Caco-2 (cell line): Measurements from ENCODE around the gene RPS16. TPM values are rescaled to one million over a fixed set of nuclear protein-coding genes. Genes with fewer than 3 reads are reported as not detected.

Experiments used
- BruUV-seq: library from RNA; stranded (reverse); fragments of 400-500 nt; replicated peaks from 2 replicates; lab custom pipeline; 2021; lab: Mats Ljungman, UMichigan
- CTCF ChIA-PET: fragments of 300-600 bp; sonication (Branson Sonifier 250); formaldehyde crosslinking; loops from one replicate; lab custom pipeline; 2022; ENCODE audit warnings: antibody characterized with exemption; lab: Charles Lee
- POLR2A ChIA-PET: fragments of 300-600 bp; sonication (Branson Sonifier 250); formaldehyde crosslinking; loops from one replicate; lab custom pipeline; 2022; ENCODE audit warnings: antibody characterized with exemption; lab: Charles Lee
- DNase-seq, 2 experiments: peaks; one replicate each; pipeline versions ENCODE4 v3.0.0 to v3.0.0-alpha.2; 2020 to 2022
- H3K27me3 ChIP-seq: replicated peaks from 2 replicates; pipeline ENCODE4 v1.6.0; 2011; ENCODE audit warnings: low read length; ENCODE audit not compliant: control insufficient read depth, insufficient read depth
- H3K36me3 ChIP-seq: 2 replicates; pipeline ENCODE4 v1.5.1; 2011; ENCODE audit warnings: low read length; ENCODE audit not compliant: control insufficient read depth, insufficient read depth
- H3K4me1 ChIP-seq: fragments of 250-450 bp; sonication (Bioruptor Pico); 2 replicates; pipeline ENCODE4 v1.5.1; 2020; ENCODE audit warnings: mild to moderate bottlenecking
- H3K4me3 ChIP-seq: 2 replicates; pipeline ENCODE4 v1.5.1; 2011; ENCODE audit warnings: low read depth, mild to moderate bottlenecking, control low read depth, low read length
- H3K9me3 ChIP-seq: fragments of 250-450 bp; sonication (Bioruptor Pico); 2 replicates; pipeline ENCODE4 v1.5.1; 2020; ENCODE audit warnings: mild to moderate bottlenecking, moderate library complexity
- H3K27ac Mint-ChIP-seq: one replicate; pipeline ENCODE4 v1.8.0; 2022; ENCODE audit warnings: mixed read lengths; ENCODE audit not compliant: unreplicated experiment
- H3K27me3 Mint-ChIP-seq: one replicate; pipeline ENCODE4 v1.8.0; 2022; ENCODE audit warnings: mixed read lengths; ENCODE audit not compliant: insufficient read depth, unreplicated experiment
- H3K36me3 Mint-ChIP-seq: one replicate; pipeline ENCODE4 v1.8.0; 2022; ENCODE audit warnings: mild to moderate bottlenecking, mixed read lengths; ENCODE audit not compliant: insufficient read depth, unreplicated experiment
- H3K4me1 Mint-ChIP-seq: one replicate; pipeline ENCODE4 v1.8.0; 2022; ENCODE audit warnings: low read depth, mixed read lengths; ENCODE audit not compliant: unreplicated experiment
- H3K4me3 Mint-ChIP-seq: one replicate; pipeline ENCODE4 v1.8.0; 2022; ENCODE audit warnings: mild to moderate bottlenecking, moderate library complexity, mixed read lengths; ENCODE audit not compliant: unreplicated experiment
- H3K9me3 Mint-ChIP-seq: one replicate; pipeline ENCODE4 v1.8.0; 2022; ENCODE audit warnings: mixed read lengths; ENCODE audit not compliant: unreplicated experiment
- CTCF ChIP-seq, 2 experiments: fragments of 200-600 bp in 1 of 2; IDR thresholded peaks; 1 replicate in 1 of 2; 2 replicates in 1 of 2; pipeline versions ENCODE4 v1.5.1 to v1.8.0; 2011 to 2022; ENCODE audit warnings: antibody characterized with exemption in 1 of 2, control low read depth in 1 of 2, inconsistent platforms in 1 of 2, low read depth in 1 of 2, low read length in 1 of 2, mild to moderate bottlenecking in 1 of 2, moderate library complexity in 1 of 2; ENCODE audit not compliant: insufficient read depth in 1 of 2, severe bottlenecking in 1 of 2, unreplicated experiment in 1 of 2
- intact Hi-C: fragments of 100-400 bp; cut with micrococcal nuclease; formaldehyde crosslinking; loops from one replicate; pipeline ENCODE4 v1.10.0; 2022; ENCODE audit not compliant: unreplicated experiment
- total RNA-seq: library from RNA; stranded (reverse); gene quantifications from 2 replicates; pipeline ENCODE4 v1.2.3, GENCODE V29; 2022

Gene RPS16
- total RNA-seq, 1 experiment from 2014 or later: 2,801 TPM

- intact Hi-C loops: loop anchor here (1.0 kb wide), 2 partner anchors 23 to 58 kb away; partner anchors contain the start of gene EID2B
- peak; percentile 94 to 98 for TF ChIP-seq CTCF (IDR thresholded peaks at IDR 0.05; ENCODE audit: insufficient read depth in 1 of 2, low read depth in 1 of 2, low read length in 1 of 2, severe bottlenecking in 1 of 2, unreplicated experiment in 1 of 2)
- Histone ChIP-seq H3K4me1 (no peaks in the 10 kb centered on the region), H3K36me3 (peaks cover 17% of the 10 kb centered on the region), H3K27me3 (no peaks in the 10 kb centered on the region), H3K9me3 (no peaks in the 10 kb centered on the region), H3K4me3 (no peak overlapping the region)
- Mint-ChIP-seq H3K36me3 (peaks cover 85% of the 10 kb centered on the region), H3K4me3 (no peak overlapping the region), H3K27me3 (no peaks in the 10 kb centered on the region), H3K27ac (no peak overlapping the region), H3K9me3 (no peaks in the 10 kb centered on the region), H3K4me1 (no peaks in the 10 kb centered on the region)
- CTCF ChIA-PET: interaction anchor here (0.6 to 1.7 kb wide), 11 partner anchors 20 to 198 kb away, joined by 3 to 18 read pairs (median 6); partner anchors contain the start of genes DLL3, EID2B, MED29 and PAF1
- DNase-seq: peak; percentile 73 to 88
- BruUV-seq: no TSS peak
- POLR2A ChIA-PET: interaction anchor here (1.2 kb wide), 1 partner anchor 38 kb away, joined by 6 read pairs; the partner anchor contains the start of gene RPS16
These were observed 38.4 kb upstream of the RPS16 start for GRCh38 chr19:39474139-39474620.

DNA sequence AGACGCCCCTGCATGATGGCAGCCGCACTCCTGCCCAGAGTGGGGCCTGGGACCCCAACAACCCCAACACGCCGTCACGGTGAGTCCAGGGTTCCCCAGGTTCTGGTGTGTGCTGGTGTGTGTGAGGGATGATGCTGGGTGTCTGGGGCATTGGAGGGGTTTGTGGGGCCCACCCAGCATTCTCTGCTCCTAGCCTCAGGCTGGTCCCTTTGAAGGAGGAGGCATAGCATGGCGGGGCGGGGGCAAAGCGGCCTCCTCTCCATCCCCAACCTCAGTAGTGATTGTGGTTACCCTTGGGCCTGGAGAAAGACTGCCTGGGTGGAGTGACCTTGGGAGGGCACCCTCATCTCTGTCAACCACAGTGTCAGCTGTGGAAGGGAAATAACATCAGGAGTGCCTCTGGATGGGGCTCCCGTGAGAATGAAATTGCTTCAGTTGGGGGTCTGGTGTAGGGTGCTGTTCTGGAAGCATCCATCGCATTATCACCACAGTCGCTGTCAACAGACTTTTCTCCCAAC, 37.8 kb upstream of the RPS16 start:
- Mint-ChIP-seq H3K4me1 (no peaks in the 10 kb centered on the region), H3K27ac (no peak overlapping the region), H3K4me3 (no peak overlapping the region), H3K27me3 (no peaks in the 10 kb centered on the region), H3K9me3 (no peaks in the 10 kb centered on the region), H3K36me3 (peaks cover 91% of the 10 kb centered on the region)
- BruUV-seq: no TSS peak
- H3K36me3 ChIP-seq: peaks cover 20% of the 10 kb centered on the region
- no peaks in the 10 kb centered on the region for H3K4me1 ChIP-seq
- CTCF ChIA-PET: interaction anchor here (0.6 to 1.7 kb wide), 10 partner anchors 21 to 198 kb away, joined by 3 to 18 read pairs (median 6); partner anchors contain the start of genes DLL3, EID2B, MED29 and PAF1
- TF ChIP-seq CTCF (IDR thresholded peaks at IDR 0.05; ENCODE audit: insufficient read depth in 1 of 2, low read depth in 1 of 2, low read length in 1 of 2, severe bottlenecking in 1 of 2, unreplicated experiment in 1 of 2): no peak
- H3K9me3 ChIP-seq: no peaks in the 10 kb centered on the region
- no peaks in the 10 kb centered on the region for H3K27me3 ChIP-seq
- DNase-seq: no peak
- POLR2A ChIA-PET: interaction anchor here (1.2 kb wide), 1 partner anchor 38 kb away, joined by 6 read pairs; the partner anchor contains the start of gene RPS16
- no peak overlapping the region for H3K4me3 ChIP-seq
- intact Hi-C loops: no loop called here

DNA sequence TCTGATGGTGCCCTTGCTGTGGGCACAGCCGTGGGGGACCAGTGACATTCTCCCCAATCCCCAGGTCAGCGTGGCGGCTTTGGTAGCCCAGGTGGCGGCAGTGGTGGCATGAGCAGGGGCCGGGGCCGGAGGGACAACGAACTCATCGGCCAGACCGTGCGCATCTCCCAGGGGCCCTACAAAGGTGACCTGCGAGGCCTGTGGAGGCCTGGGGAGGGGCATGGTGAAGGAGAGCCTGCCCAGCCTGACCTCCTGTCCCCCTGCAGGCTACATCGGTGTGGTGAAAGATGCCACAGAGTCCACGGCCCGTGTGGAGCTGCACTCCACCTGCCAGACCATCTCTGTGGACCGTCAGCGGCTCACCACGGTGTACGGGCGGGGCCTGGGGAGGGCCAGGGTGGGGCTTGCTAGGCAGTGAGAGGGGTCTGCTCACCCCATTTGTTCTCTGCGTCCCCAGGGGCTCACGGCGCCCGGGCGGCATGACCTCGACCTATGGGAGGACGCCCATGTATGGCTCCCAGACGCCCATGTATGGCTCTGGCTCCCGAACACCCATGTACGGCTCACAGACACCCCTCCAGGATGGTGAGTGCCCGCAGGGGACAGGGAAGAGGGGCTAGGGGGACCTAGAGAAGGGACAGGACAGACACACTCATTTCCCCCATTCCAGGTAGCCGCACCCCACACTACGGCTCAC, 37.1 kb upstream of the RPS16 start:
- intact Hi-C loops: no loop called here
- BruUV-seq: no TSS peak
- no peak for TF ChIP-seq CTCF (IDR thresholded peaks at IDR 0.05; ENCODE audit: insufficient read depth in 1 of 2, low read depth in 1 of 2, low read length in 1 of 2, severe bottlenecking in 1 of 2, unreplicated experiment in 1 of 2)

More for the DNA sequence above, 37.1 kb upstream of the RPS16 start:
- Mint-ChIP-seq H3K9me3 (no peaks in the 10 kb centered on the region), H3K4me3 (no peak overlapping the region), H3K27ac (no peak overlapping the region), H3K4me1 (no peaks in the 10 kb centered on the region), H3K27me3 (no peaks in the 10 kb centered on the region), H3K36me3 (peaks cover 93% of the 10 kb centered on the region)
- H3K9me3 ChIP-seq: no peaks in the 10 kb centered on the region
- H3K27me3 ChIP-seq: no peaks in the 10 kb centered on the region
- DNase-seq: no peak
- CTCF ChIA-PET: no interaction called here
- H3K36me3 ChIP-seq: peaks cover 21% of the 10 kb centered on the region
- no peak overlapping the region for H3K4me3 ChIP-seq
- no peaks in the 10 kb centered on the region for H3K4me1 ChIP-seq
- POLR2A ChIA-PET: no interaction called here
